GM12865 (cell line): ENCODE results near the gene LIPI.
"Not testable (repeated sequence)": the region's sequence is repeated elsewhere in the genome, so short reads cannot be mapped to it uniquely, and the experiment has no call there.

Experiments
- DNase-seq: peaks from one replicate; pipeline ENCODE4 v3.0.0; 2010; ENCODE audit warnings: low read depth
- H3K4me3 ChIP-seq: 2 replicates; pipeline ENCODE4 v1.5.1; 2011; ENCODE audit warnings: mild to moderate bottlenecking, low read depth, low read length, control low read depth
- TF ChIP-seq, protein P1 (sequence below): IDR thresholded peaks from 2 replicates; pipeline ENCODE4 v1.5.1; 2011; ENCODE audit warnings: low read length, control low read depth, low read depth, inconsistent platforms; ENCODE audit not compliant: insufficient read depth; ENCODE audit errors: missing control alignments

The LIPI gene

DNA sequence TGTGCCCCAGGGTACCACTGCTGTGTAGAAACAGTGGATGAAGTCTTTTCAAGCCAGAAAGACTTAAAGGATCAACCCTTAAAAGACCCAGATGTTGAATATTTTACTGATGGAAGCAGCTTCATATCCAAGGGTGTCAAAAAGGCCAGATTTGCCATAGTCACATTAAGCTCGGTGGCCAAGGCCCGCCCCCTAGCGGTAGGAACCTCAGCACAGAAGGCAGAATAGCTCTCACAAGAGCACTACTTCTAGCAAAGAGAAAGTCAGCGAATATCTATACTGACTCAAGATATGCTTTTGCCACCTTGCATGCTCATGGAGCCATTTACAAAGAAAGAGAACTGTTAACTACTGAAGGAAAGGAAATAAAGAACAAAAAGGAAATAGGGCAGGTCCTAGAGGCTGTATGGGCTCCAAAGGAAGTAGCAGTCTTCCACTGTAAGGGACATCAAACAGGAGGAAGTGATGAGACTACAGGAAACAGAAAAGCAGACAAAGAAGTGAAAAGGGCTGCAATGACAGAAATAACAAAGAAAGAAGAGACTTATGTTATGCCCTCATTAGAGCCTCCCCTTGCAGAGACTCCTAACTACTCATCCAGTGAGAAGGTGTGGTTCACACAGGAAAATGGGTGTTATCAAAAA lies 90.5 kb downstream of the LIPI start:
- peak; percentile 75 for DNase-seq
- TF ChIP-seq, protein P1, sequence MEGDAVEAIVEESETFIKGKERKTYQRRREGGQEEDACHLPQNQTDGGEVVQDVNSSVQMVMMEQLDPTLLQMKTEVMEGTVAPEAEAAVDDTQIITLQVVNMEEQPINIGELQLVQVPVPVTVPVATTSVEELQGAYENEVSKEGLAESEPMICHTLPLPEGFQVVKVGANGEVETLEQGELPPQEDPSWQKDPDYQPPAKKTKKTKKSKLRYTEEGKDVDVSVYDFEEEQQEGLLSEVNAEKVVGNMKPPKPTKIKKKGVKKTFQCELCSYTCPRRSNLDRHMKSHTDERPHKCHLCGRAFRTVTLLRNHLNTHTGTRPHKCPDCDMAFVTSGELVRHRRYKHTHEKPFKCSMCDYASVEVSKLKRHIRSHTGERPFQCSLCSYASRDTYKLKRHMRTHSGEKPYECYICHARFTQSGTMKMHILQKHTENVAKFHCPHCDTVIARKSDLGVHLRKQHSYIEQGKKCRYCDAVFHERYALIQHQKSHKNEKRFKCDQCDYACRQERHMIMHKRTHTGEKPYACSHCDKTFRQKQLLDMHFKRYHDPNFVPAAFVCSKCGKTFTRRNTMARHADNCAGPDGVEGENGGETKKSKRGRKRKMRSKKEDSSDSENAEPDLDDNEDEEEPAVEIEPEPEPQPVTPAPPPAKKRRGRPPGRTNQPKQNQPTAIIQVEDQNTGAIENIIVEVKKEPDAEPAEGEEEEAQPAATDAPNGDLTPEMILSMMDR, result peak; percentile 82
- no peak overlapping the region for H3K4me3 ChIP-seq

DNA sequence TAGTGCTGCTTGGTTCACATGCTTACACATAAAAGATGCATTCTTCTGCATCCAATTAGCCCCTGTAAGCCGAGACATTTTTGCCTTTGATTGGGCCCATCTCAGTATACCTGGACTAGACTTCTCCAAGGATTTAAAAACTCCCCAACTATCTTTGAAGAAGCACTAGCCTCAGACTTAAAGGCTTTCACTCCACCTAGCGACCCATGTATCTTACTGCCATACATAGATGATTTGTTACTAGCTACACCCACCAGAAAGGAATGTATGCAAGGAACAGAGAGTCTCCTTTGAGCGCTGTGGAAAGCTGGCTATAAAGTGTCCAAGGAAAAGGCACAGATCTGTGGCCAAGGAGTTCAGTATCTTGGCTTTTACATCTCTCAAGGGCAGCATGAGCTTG lies 91.7 kb downstream of the LIPI start:
- TF ChIP-seq, protein P1, result no peak
- DNase-seq, result no peak
- H3K4me3 ChIP-seq, result no peak overlapping the region

DNA sequence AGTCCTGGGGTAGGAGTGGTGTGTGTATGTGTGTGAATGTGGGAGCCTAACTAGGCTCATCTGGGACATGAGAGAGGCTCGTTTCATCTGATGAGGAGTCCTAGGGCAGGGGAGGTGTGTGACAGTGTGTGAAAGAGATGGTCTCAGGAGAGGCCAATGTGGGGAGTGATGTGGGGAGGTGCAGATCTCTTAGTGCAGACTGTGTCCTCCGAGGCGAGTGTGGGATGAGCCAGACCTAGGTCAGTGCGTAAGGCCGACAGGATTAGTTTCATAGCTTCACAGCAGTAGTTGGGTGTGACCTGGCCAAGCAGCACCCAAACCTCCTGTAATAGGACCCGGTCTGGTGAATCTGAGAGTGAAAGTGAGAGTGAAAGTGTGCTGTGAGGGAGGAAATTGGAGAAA lies 94.7 kb downstream of the LIPI start:
- no peak overlapping the region for H3K4me3 ChIP-seq
- TF ChIP-seq, protein P1, result no peak
- DNase-seq, result peak; percentile 71

DNA sequence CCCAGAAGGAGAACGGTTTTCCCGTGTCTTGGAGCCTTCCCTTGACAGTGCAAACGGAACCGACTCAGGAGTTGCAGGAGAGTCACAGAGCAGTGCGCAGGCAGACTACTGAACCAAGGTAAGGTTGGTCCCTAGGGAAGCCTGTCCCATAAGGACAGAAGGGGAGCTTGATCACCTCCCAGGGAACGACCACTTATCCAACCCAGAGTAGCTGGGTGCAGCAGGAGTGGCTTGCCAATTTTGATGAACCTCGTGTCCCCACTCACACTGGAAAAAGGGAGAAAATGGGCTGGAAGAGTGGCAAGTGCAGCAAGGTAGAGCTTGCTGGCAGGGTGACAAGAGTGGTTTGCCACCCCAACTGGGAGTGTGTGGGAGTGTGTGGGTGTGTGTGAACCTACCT lies 95.1 kb downstream of the LIPI start:
- TF ChIP-seq, protein P1, result no peak
- H3K4me3 ChIP-seq, result no peak overlapping the region
- no peak for DNase-seq

DNA sequence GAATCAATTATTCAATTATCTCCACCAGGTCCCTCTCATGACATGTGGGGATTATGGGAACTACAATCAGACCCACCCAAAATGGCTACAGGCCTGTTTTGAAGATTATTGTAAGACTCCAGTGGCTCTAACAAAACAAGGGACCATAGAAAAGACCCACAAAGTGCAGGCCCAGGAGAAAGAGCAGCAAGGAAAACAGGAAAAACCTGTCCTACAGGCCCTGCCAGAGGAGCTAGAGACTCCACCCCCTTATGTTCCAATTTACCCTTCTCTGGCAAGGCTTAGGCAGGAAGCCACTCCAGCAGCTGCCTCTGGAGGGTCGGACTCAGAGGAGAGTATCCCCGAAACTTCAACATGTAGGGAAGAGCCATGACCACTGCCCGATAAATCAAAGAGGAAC lies 96.5 kb downstream of the LIPI start:
- TF ChIP-seq, protein P1, result no peak
- DNase-seq, result no peak
- no peak overlapping the region for H3K4me3 ChIP-seq

DNA sequence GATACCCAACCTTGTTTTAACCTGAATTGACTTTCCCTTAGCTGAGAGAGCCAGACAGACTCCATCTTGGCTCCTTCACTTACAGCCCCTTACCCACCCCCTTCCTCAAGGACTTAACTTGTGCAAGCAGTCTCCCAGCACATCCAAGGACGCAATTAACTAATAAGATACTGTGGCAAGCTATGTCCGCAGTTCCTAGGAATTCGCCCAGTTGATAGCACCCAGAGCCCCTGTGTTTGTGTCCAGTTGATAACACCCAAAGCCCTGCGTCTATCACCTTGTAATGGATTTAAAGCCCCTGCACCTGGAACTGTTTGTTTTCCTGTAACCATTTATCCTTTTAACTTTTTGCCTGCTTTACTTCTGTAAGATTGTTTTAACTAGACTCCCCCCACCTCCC lies 106.2 kb downstream of the LIPI start:
- H3K4me3 ChIP-seq, result not testable (repeated sequence)

DNA sequence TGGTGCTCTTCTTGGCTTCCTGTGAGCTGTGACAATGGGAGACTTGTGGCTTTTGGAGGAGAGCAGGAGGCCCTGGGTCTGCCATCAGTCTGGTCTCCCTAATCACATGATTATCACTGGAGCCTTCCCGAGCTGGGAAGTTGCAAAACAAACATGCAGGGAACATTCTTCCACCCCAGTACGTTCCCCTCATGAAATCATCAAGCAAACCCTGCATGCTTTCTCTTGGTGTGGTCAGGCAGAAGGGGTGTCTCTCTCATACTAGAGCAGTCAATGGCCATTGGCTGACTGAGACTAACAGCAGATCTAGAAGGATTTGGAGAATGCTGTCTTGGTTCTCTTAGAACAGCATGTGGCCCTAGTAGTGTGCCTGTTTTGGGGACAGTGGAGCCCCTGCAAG lies 111.2 kb downstream of the LIPI start:
- TF ChIP-seq, protein P1, result no peak
- H3K4me3 ChIP-seq, result no peak overlapping the region
- no peak for DNase-seq

More for the DNA sequence above, 106.2 kb downstream of the LIPI start:
- DNase-seq, result not testable (repeated sequence)
